Smooth muscle cell (in vitro differentiated cells): ENCODE results near the gene IL17RB. TPM values are rescaled to one million over a fixed set of nuclear protein-coding genes. Genes with fewer than 3 reads are reported as not detected.
A peak's percentile ranks its signal among the peaks of the same experiment; 100 is the strongest.

Source experiments
- DNase-seq: peaks from one replicate; lab custom pipeline; 2025; ENCODE audit not compliant: unreplicated experiment; lab: John Stamatoyannopoulos, UW
- H2AFZ ChIP-seq: fragments of 200-600 bp; sonication (generic); 2 replicates; pipeline ENCODE4 v1.6.0; 2016; ENCODE audit warnings: antibody characterized with exemption, low read depth, mild to moderate bottlenecking
- H3F3A ChIP-seq: fragments of 200-600 bp; sonication (generic); 2 replicates; pipeline ENCODE4 v1.6.0; 2017; ENCODE audit warnings: antibody characterized with exemption, low read depth
- H3K27ac ChIP-seq: fragments of 200-600 bp; sonication (generic); 2 replicates; pipeline ENCODE4 v1.5.1; 2016; ENCODE audit warnings: low read depth, mild to moderate bottlenecking
- H3K27me3 ChIP-seq: fragments of 200-600 bp; sonication (generic); 2 replicates; pipeline ENCODE4 v1.6.1; 2016; ENCODE audit warnings: low read depth, mild to moderate bottlenecking
- H3K36me3 ChIP-seq: fragments of 200-600 bp; sonication (generic); 2 replicates; pipeline ENCODE4 v1.5.1; 2016; ENCODE audit warnings: low read depth
- H3K4me1 ChIP-seq: fragments of 200-600 bp; sonication (generic); 2 replicates; pipeline ENCODE4 v1.5.1; 2016; ENCODE audit warnings: low read depth
- H3K4me2 ChIP-seq: fragments of 200-600 bp; sonication (generic); 2 replicates; pipeline ENCODE4 v1.6.0; 2016; ENCODE audit warnings: mild to moderate bottlenecking
- H3K4me3 ChIP-seq: fragments of 200-600 bp; sonication (generic); 2 replicates; pipeline ENCODE4 v1.5.1; 2016; ENCODE audit warnings: mild to moderate bottlenecking
- H3K79me2 ChIP-seq: fragments of 200-600 bp; sonication (generic); 2 replicates; pipeline ENCODE4 v1.6.0; 2016; ENCODE audit warnings: low read depth, mild to moderate bottlenecking
- H3K9ac ChIP-seq: fragments of 200-600 bp; sonication (generic); 2 replicates; pipeline ENCODE4 v1.6.0; 2016; ENCODE audit warnings: low read depth
- H3K9me3 ChIP-seq: fragments of 200-600 bp; sonication (generic); replicated peaks from 2 replicates; pipeline ENCODE4 v1.5.1; 2016; ENCODE audit warnings: low read depth
- H4K20me1 ChIP-seq: fragments of 200-600 bp; sonication (generic); 2 replicates; pipeline ENCODE4 v1.6.0; 2016; ENCODE audit warnings: low read depth
- WGBS: methylation state at CpG from one replicate; pipeline ENCODE4 v1.1.7; 2016; ENCODE audit warnings: low lambda C conversion rate; 5-methylcytosine and 5-hydroxymethylcytosine counted together
- polyA plus RNA-seq: library from polyadenylated mRNA; unstranded; fragments of >200 nt; fragmentation: Nextera tagmentation; extraction: Ambion mirVana; gene quantifications from 2 replicates; pipeline ENCODE4 v1.2.1, GENCODE V29; 2016
- total RNA-seq: library from RNA; depleted of rRNA; stranded (reverse); fragments of >200 nt; gene quantifications from 2 replicates; pipeline ENCODE4 v1.2.3, GENCODE V29; 2014
- TF ChIP-seq, protein P1 (sequence below): fragments of 200-600 bp; sonication (generic); IDR thresholded peaks from 2 replicates; pipeline ENCODE4 v1.5.1; 2017; ENCODE audit warnings: borderline replicate concordance, mild to moderate bottlenecking, antibody characterized with exemption; ENCODE audit not compliant: insufficient read depth, poor library complexity, severe bottlenecking

IL17RB gene
- total and polyA plus RNA-seq, 2 experiments from 2014 or later, result 0.40 TPM; not detected in 1

DNA sequence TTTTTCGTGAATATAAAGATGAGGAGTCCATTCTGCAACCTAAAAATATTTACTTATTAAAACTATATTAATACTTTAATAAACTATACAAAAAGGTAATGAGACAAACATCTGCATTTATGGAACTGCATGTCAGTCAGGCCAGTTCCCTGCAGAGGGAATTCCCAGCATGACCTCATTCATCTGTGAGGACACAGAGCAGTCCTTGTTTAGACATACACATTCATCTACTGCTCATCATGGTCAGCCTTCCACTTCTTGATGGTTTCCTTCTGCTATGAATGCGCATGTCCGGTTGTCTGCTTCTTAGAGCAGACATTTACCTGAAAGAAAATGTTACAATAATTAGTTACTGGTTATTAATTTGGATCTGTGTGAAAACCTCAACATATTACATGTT is 38.9 kb downstream of the IL17RB start:
- H3K9me3 ChIP-seq, result no peaks in the 10 kb centered on the region
- peaks cover 11% of the 10 kb centered on the region for H3K4me1 ChIP-seq
- H3F3A ChIP-seq, result peaks cover 10% of the 10 kb centered on the region
- no peak overlapping the region for H3K4me3 ChIP-seq
- no peak for DNase-seq
- H3K27ac ChIP-seq, result peak overlapping the region; percentile 37
- no peak overlapping the region for H3K9ac ChIP-seq
- no peak overlapping the region for H3K4me2 ChIP-seq
- 91% methylated on average over 3 of the region's 3 CpGs for WGBS
- no peaks in the 10 kb centered on the region for H3K36me3 ChIP-seq
- H3K79me2 ChIP-seq, result peaks cover 43% of the 10 kb centered on the region
- peaks cover 47% of the 10 kb centered on the region for H4K20me1 ChIP-seq
- TF ChIP-seq, protein P1, sequence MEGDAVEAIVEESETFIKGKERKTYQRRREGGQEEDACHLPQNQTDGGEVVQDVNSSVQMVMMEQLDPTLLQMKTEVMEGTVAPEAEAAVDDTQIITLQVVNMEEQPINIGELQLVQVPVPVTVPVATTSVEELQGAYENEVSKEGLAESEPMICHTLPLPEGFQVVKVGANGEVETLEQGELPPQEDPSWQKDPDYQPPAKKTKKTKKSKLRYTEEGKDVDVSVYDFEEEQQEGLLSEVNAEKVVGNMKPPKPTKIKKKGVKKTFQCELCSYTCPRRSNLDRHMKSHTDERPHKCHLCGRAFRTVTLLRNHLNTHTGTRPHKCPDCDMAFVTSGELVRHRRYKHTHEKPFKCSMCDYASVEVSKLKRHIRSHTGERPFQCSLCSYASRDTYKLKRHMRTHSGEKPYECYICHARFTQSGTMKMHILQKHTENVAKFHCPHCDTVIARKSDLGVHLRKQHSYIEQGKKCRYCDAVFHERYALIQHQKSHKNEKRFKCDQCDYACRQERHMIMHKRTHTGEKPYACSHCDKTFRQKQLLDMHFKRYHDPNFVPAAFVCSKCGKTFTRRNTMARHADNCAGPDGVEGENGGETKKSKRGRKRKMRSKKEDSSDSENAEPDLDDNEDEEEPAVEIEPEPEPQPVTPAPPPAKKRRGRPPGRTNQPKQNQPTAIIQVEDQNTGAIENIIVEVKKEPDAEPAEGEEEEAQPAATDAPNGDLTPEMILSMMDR, result no peak
- H3K27me3 ChIP-seq, result no peaks in the 10 kb centered on the region
- H2AFZ ChIP-seq, result no peak overlapping the region

DNA sequence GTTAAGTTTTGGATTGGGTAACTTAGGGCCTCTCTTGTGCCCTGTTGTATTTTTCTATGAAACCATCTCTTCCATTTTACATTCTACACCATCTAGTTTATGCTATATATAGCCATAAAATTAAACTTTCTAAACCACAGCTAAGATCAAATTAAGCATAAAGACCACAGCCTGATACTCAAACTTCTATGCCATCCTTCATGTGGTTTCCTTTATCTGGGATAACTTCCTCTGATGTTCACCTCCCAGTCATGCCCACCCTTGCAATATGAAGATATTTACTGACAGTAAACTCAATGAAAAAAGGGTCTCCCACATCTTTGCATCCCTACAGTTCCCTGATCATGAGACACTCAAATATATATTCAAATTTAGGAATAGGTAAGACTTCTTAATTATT is 41.1 kb downstream of the IL17RB start:
- no peak overlapping the region for H3K4me3 ChIP-seq
- H2AFZ ChIP-seq, result no peak overlapping the region
- no peaks in the 10 kb centered on the region for H3K27me3 ChIP-seq
- H3F3A ChIP-seq, result peaks cover 10% of the 10 kb centered on the region
- no peak overlapping the region for H3K4me2 ChIP-seq
- H3K27ac ChIP-seq, result no peak overlapping the region
- peaks cover 11% of the 10 kb centered on the region for H3K4me1 ChIP-seq
- H3K79me2 ChIP-seq, result peaks cover 43% of the 10 kb centered on the region
- H3K9ac ChIP-seq, result no peak overlapping the region
- DNase-seq, result no peak
- TF ChIP-seq, protein P1, result no peak
- no peaks in the 10 kb centered on the region for H3K9me3 ChIP-seq
- no peaks in the 10 kb centered on the region for H3K36me3 ChIP-seq
- H4K20me1 ChIP-seq, result peaks cover 51% of the 10 kb centered on the region

DNA sequence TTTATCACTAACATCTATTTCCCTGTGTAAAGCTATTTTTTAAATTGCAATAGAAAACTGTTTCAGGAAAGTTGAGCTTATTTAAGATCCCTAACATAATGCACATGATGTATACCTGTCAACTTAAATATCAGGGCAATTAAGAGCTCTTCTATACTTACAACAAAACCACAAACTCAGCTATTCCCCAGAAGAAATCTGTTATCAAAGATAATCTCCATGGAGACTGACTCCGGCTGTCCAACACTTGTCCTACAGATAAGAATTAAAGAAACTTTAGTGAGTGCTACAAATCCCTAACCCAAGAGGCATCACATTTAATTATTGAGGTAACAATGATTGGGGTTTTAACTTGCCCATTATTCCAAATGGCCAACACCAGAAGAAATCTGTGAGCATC is 41.9 kb downstream of the IL17RB start:
- H3K9ac ChIP-seq, result no peak overlapping the region
- no peaks in the 10 kb centered on the region for H3K27me3 ChIP-seq
- no peak overlapping the region for H3K4me3 ChIP-seq
- TF ChIP-seq, protein P1, result no peak
- H3F3A ChIP-seq, result peaks cover 10% of the 10 kb centered on the region
- WGBS, result 71% methylated on average over 1 of the region's 1 CpG
- no peaks in the 10 kb centered on the region for H3K9me3 ChIP-seq
- H3K79me2 ChIP-seq, result peaks cover 43% of the 10 kb centered on the region
- H3K27ac ChIP-seq, result no peak overlapping the region
- H3K4me1 ChIP-seq, result peaks cover 13% of the 10 kb centered on the region
- no peaks in the 10 kb centered on the region for H3K36me3 ChIP-seq
- DNase-seq, result no peak
- peaks cover 51% of the 10 kb centered on the region for H4K20me1 ChIP-seq
- no peak overlapping the region for H3K4me2 ChIP-seq
- H2AFZ ChIP-seq, result no peak overlapping the region

DNA sequence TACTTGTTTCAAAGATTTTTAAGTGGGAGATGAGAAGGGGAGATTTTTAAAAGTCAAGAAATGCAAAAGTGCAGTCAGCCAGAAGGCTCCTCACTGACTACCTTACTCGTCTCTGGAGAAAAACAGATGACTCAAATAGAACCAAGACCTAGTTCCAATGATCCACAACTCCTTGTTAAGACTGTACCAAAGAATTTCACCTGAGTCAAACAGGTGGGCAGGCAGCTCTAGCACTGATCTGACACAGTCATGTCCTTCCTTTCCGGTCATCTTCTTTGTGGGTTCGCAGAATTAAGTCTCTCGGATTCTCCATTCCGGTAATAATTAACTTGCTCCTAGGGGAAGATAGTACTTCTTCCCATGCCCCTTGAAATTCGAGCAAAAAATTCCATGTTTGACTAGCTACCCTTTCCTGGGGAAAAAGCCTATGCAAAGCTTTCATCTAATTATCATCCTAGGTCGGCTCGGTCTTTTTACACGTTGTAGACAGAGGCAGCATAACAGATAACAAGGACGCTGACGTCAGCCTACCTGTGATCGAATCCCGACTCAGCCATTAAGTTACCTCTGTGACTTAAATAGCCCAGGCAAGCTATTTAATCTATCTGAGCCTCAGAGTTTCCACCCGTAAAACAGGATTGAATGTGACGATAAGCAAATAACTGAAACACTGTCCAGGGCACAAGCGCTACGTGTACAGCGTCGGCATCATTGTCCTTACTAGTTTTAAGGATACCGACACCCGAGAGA is 44.5 kb downstream of the IL17RB start:
- Histone ChIP-seq H3K79me2 (peaks cover 43% of the 10 kb centered on the region), H4K20me1 (peaks cover 50% of the 10 kb centered on the region)
- WGBS, result 7% methylated on average over 21 of the region's 21 CpGs

More for the DNA sequence above, 44.5 kb downstream of the IL17RB start:
- Histone ChIP-seq H3K9me3 (no peaks in the 10 kb centered on the region), H2AFZ (no peak overlapping the region), H3K4me1 (peaks cover 13% of the 10 kb centered on the region), H3K27ac (peak overlapping the region; percentile 96), H3K36me3 (no peaks in the 10 kb centered on the region), H3K27me3 (peaks cover 17% of the 10 kb centered on the region), H3K4me3 (peak overlapping the region; percentile 92), H3K9ac (peak overlapping the region; percentile 99), H3F3A (no peaks in the 10 kb centered on the region), H3K4me2 (peak overlapping the region; percentile 95)
- DNase-seq, result no peak
- TF ChIP-seq, protein P1, result no peak
